ENCODE results near the gene OXSR1. TPM values are rescaled to one million over a fixed set of nuclear protein-coding genes. Genes with fewer than 3 reads are reported as not detected.
A peak's percentile ranks its signal among the peaks of the same experiment; 100 is the strongest.

Gene OXSR1
- total and polyA plus RNA-seq, 10 of the 15 experiments (the other 5 are each of a cell fraction or from before 2014, with no cell fraction given), result 12.4 to 54.6 (median 35.7) TPM

GRCh38 chr3:38149708-38150107 is 15.6 kb upstream of the OXSR1 start (continued):
- TF ChIP-seq, protein P1, sequence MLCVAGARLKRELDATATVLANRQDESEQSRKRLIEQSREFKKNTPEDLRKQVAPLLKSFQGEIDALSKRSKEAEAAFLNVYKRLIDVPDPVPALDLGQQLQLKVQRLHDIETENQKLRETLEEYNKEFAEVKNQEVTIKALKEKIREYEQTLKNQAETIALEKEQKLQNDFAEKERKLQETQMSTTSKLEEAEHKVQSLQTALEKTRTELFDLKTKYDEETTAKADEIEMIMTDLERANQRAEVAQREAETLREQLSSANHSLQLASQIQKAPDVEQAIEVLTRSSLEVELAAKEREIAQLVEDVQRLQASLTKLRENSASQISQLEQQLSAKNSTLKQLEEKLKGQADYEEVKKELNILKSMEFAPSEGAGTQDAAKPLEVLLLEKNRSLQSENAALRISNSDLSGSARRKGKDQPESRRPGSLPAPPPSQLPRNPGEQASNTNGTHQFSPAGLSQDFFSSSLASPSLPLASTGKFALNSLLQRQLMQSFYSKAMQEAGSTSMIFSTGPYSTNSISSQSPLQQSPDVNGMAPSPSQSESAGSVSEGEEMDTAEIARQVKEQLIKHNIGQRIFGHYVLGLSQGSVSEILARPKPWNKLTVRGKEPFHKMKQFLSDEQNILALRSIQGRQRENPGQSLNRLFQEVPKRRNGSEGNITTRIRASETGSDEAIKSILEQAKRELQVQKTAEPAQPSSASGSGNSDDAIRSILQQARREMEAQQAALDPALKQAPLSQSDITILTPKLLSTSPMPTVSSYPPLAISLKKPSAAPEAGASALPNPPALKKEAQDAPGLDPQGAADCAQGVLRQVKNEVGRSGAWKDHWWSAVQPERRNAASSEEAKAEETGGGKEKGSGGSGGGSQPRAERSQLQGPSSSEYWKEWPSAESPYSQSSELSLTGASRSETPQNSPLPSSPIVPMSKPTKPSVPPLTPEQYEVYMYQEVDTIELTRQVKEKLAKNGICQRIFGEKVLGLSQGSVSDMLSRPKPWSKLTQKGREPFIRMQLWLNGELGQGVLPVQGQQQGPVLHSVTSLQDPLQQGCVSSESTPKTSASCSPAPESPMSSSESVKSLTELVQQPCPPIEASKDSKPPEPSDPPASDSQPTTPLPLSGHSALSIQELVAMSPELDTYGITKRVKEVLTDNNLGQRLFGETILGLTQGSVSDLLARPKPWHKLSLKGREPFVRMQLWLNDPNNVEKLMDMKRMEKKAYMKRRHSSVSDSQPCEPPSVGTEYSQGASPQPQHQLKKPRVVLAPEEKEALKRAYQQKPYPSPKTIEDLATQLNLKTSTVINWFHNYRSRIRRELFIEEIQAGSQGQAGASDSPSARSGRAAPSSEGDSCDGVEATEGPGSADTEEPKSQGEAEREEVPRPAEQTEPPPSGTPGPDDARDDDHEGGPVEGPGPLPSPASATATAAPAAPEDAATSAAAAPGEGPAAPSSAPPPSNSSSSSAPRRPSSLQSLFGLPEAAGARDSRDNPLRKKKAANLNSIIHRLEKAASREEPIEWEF (IDR thresholded peaks at IDR 0.05; ENCODE audit: insufficient replicate concordance, low read depth, low read length), result no peak

GRCh38 chr3:38150780-38151528 is 14.4 kb upstream of the OXSR1 start:
- Histone ChIP-seq H3K79me2 (ENCODE audit: control insufficient read depth, insufficient read depth, low read length) (no peaks in the 10 kb centered on the region), H3K27ac (ENCODE audit: control insufficient read depth, insufficient read depth) (no peak overlapping the region), H3K4me1 (ENCODE audit: control insufficient read depth, insufficient read depth, low read length) (peaks cover 7% of the 10 kb centered on the region; the same call in 1 of the 2 replicates), H4K20me1 (ENCODE audit: control insufficient read depth, insufficient read depth) (no peaks in the 10 kb centered on the region), H3K9me3 (replicated peaks; ENCODE audit: control insufficient read depth, insufficient read depth, low read length) (peaks cover 8% of the 10 kb centered on the region; the same call in 2 of the 3 replicates), H3K4me2 (ENCODE audit: control insufficient read depth, insufficient read depth) (no peak overlapping the region), H3K9ac (ENCODE audit: control insufficient read depth, insufficient read depth, low read length) (no peak overlapping the region), H3K4me3 (no peak overlapping the region), H2AFZ (ENCODE audit: control insufficient read depth, low read depth, low read length) (no peak overlapping the region), H3K36me3 (ENCODE audit: control insufficient read depth in 2 of 2, insufficient read depth in 2 of 2, low read length in 1 of 2) (no peaks in the 10 kb centered on the region), H3K27me3 (replicated peaks in 1 of 2; ENCODE audit: control insufficient read depth in 2 of 2, insufficient read depth in 2 of 2, low read length in 1 of 2) (no peaks in the 10 kb centered on the region)
- RAD21 ChIA-PET (ENCODE audit: unreplicated experiment), result no interaction called here
- BruUV-seq (replicated peaks), result no TSS peak
- TF ChIP-seq EGR1 (IDR thresholded peaks at IDR 0.05; ENCODE audit: borderline replicate concordance in 1 of 2, low read depth in 2 of 2, low read length in 2 of 2) (no peak), CTCF (IDR thresholded peaks at IDR 0.05 in 2 of 3, conservative IDR thresholded peaks at IDR 0.05 in 1 of 3; ENCODE audit: control insufficient read depth in 2 of 3, extremely low read depth in 1 of 3, insufficient read depth in 1 of 3, low read depth in 3 of 3, low read length in 3 of 3) (peak in 1 of 3 experiments; percentile 19; a peak in 1 of 6 replicates), ATF7 (IDR thresholded peaks at IDR 0.05; ENCODE audit: low read depth) (no peak), RCOR1 (conservative IDR thresholded peaks at IDR 0.05; ENCODE audit: low read depth, low read length) (no peak), HDAC2 (IDR thresholded peaks at IDR 0.05) (no peak), HDAC6 (IDR thresholded peaks at IDR 0.05; ENCODE audit: unreplicated experiment) (no peak), HDGF (IDR thresholded peaks at IDR 0.05) (no peak), MTA3 (IDR thresholded peaks at IDR 0.05; ENCODE audit: borderline replicate concordance, low read length) (no peak), NFYB (IDR thresholded peaks at IDR 0.05; ENCODE audit: insufficient read depth, low read depth, low read length) (0 out of 2 replicates have a peak, but pooled peaks have one; percentile 10)
- TF ChIP-seq, protein P2, sequence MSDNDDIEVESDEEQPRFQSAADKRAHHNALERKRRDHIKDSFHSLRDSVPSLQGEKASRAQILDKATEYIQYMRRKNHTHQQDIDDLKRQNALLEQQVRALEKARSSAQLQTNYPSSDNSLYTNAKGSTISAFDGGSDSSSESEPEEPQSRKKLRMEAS (IDR thresholded peaks at IDR 0.05; ENCODE audit: low read depth, low read length), result no peak
- CTCF ChIA-PET, result interaction anchor here (0.6 to 6.8 kb wide), 2 partner anchors 14 to 83 kb away, joined by 5 to 55 read pairs; partner anchors contain the start of gene OXSR1
- 67% methylated on average over 3 of the region's 3 CpGs for WGBS (ENCODE audit: insufficient coverage, insufficient replicate concordance, low lambda C conversion rate, missing lambda C conversion rate)
- FAIRE-seq (no peak), ATAC-seq (no peak), DNase-seq (ENCODE audit: low read depth, low spot score) (no peak)
- intact Hi-C loops (cut with micrococcal nuclease; ENCODE audit: unreplicated experiment), result no loop called here
- in situ Hi-C loops (cut with MboI), result no loop called here
- POLR2A ChIA-PET, result interaction anchor here (2.2 to 7.2 kb wide), 2 partner anchors 13 to 14 kb away, joined by 12 to 100 read pairs; partner anchors contain the start of genes ACAA1, MYD88 and OXSR1
- SMC1A ChIA-PET (ENCODE audit: uncharacterized antibody, unreplicated experiment), result interaction anchor here (9.6 to 10.2 kb wide), 2 partner anchors 11 to 14 kb away, joined by 64 to 89 read pairs; partner anchors contain the start of genes ACAA1, MYD88 and OXSR1

All from GM12878 (cell line).